GM19452 (cell line): ENCODE measurements around the gene MGAT4B.

Source experiments
- ATAC-seq: cut with Tn5 transposase; IDR thresholded peaks from one replicate; pipeline ENCODE4 v1.9.1; 2021; ENCODE audit not compliant: unreplicated experiment

The MGAT4B gene

GRCh38 chr5:179749857-179750508 lies 56.7 kb downstream of the MGAT4B start:
- ATAC-seq: no peak

- ATAC-seq: no peak
Observed at GRCh38 chr5:179747811-179748210, 58.9 kb downstream of the MGAT4B start.
